Stimulated activated CD4-positive, alpha-beta T cell treated with anti-CD3 and anti-CD28 coated beads, Interleukin-1b, Interleukin-23, amount 100 ng/mL, for 1 hour (primary cell): Measurements from ENCODE around the gene CTNNA2.

Experiments used
- DNase-seq, 2 donors: peaks; one replicate each; pipeline ENCODE4 v3.0.0-alpha.2; 2020; ENCODE audit warnings: low read depth in 2 of 2

CTNNA2 gene

GRCh38 chr2:80547344-80547743, 1034.5 kb downstream of the CTNNA2 start:
- DNase-seq = no peak

DNA sequence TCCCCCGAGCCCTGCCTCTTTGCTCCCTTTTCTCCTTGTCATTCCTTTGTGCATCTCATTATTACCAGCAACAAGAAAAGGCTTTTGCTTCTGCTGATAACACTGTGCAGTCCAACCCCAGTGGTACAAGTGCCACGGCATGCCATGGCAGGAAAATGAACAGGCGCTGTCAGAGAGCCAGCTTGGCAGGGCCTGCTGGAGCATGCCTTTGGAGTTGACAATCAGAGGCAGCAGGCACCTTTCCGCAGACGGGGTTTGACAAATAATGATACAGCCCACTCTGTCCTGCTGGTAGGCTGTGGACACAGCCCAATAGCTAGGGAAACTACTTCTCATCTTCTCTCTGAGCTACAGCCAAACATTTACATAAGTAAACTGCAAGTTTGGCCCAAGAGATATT, 1035.6 kb downstream of the CTNNA2 start:
- DNase-seq = no peak

GRCh38 chr2:80549901-80550300, 1037.0 kb downstream of the CTNNA2 start:
- no peak for DNase-seq

GRCh38 chr2:80560326-80560725, 1047.5 kb downstream of the CTNNA2 start:
- no peak for DNase-seq

DNA sequence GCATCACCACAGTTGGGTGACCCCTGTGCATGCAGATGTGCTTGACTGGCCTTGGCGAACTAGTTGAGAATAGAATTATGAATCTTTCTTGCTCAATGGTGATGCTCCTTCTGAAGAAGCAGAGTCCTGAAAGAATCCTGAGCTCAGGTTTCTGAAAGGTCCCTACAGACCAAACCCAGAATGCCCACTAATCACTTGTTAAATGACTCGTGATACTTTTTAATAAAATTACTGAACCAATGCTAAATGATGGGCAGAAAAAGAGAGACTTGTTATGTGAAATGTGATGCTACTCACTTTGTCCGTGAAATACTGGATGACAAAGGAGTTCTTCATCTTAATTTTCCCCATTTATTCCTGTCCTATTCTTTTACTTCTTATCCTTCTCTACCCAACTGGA, 1055.2 kb downstream of the CTNNA2 start:
- no peak for DNase-seq

DNA sequence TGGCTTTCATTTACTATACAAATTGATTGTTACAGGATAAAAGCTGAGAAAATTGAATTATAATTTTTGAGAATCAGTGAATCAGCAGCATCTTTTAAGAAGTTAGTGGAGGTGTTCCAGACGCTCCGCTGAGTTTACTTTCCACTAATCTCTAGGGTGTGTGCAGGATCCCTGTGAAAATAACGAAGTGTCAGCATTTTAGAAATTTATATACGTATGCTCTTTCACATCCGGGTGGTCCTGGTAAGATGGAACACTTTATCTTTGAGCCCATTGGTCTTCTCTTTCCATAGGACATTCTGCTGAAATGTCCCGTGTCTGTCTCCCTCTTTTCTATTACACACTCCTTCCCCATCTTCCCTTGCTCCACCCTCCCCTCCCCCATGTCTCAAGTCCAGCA, 1060.3 kb downstream of the CTNNA2 start:
- no peak for DNase-seq

- DNase-seq = no peak
These were observed 1061.1 kb downstream of the CTNNA2 start for GRCh38 chr2:80573950-80574349.

DNA sequence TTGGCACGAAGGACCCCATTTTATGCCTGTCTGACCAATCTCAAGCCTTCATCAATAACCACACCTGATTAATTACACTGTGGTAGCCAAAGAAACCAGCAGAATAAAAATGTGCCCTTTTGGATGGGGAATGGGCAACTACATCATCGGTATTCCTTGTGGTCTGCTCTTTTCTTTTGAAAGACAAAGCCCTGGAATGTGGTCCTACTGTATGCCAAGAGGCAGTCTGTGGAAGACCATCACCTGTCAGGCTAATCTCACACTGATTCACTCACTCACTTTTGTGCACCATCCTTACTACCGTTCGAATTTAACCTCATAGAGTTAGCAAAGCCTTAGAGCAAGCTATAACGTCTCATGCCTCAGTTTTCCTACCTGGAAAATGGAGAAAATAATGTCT, 1066.9 kb downstream of the CTNNA2 start:
- DNase-seq = no peak

DNA sequence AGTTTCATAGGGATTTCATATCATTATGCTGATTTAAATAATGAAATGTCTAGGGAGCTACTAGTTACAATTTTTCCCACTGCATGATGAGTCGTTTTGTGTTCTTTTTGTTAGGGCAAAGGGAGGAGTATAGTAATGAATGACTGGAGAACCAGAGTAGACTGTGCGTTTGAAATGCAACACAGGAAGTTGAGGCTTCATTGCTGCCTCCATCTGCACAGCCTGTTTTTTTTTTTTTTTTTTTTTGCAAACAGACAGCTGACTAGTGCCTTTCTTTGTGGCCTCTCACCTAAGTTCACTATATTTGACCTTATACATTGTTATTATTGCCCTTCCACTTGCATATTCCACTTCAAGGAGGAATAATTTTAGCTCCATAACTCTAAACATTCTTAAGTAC, 1078.4 kb downstream of the CTNNA2 start:
- no peak for DNase-seq

DNA sequence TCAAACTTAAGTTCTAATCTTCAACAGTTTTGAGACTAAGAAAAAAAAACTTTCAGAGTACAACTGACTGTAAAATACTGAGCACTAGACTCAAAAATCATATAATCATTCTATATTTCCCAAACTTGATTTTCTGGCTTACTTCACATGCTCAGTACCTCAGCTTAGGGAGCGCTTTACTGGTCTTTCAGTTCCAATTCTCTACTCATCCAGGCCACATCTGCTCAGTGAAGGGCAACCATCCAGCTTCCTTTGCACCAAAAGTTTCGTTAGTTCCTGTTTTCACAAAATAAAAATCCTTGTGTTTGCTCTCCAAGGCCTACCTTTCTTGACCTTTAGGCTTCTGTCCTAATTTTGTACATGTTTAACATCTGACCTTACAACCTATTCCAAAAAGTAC, 1079.3 kb downstream of the CTNNA2 start:
- no peak for DNase-seq

GRCh38 chr2:80610108-80610507, 1097.3 kb downstream of the CTNNA2 start:
- no peak for DNase-seq

- DNase-seq = no peak
These were observed 1108.8 kb downstream of the CTNNA2 start for GRCh38 chr2:80621656-80622055.

- DNase-seq = no peak
These were observed 1111.2 kb downstream of the CTNNA2 start for GRCh38 chr2:80624062-80624461.

GRCh38 chr2:80634590-80634989, 1121.7 kb downstream of the CTNNA2 start:
- DNase-seq = no peak

DNA sequence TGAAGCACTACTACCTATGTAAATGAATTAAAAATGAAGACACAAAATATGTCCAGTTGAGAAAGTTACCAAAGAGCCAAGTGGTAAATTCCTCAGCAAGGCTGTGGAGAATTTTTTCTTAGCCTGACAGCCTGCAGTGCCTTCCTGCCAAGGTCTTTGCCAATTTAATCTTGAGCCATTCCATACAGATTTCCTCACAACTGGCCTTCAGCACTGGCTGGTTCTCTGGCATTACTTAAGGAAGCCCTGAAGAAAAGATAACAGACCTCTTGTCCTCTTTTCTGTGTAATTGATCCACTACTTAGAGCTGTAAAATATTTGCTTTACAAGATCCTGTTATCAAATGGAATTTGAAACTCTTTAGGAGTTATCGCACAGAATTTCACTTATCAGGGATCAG, 1125.9 kb downstream of the CTNNA2 start:
- DNase-seq = no peak

- no peak for DNase-seq
These were observed 1129.6 kb downstream of the CTNNA2 start for GRCh38 chr2:80642465-80642864.

- no peak for DNase-seq
These were observed 1130.7 kb downstream of the CTNNA2 start for GRCh38 chr2:80643598-80643997.

- no peak for DNase-seq
These were observed 1138.6 kb downstream of the CTNNA2 start for GRCh38 chr2:80651435-80651834.

GRCh38 chr2:80655265-80655664, 1142.4 kb downstream of the CTNNA2 start:
- DNase-seq = no peak

DNA sequence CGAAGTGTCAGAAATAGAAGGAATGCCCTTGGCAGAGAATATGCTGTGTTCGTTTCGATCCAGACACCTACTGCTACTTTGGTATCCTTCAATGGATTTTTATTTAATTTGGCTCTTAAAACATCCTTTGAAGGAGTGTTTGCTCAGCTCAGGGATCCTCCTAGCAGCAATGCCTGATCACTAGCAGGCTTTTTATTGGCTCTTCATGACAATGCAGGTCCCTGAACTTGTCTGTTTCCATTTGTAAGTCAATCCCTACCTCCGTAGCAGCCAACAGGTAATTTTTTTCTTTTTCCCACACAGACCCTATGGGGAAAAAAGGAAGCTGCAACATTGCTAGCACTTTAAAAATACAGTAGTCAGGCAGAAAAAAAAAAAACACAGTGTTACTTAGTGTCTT, 1157.9 kb downstream of the CTNNA2 start:
- no peak for DNase-seq

GRCh38 chr2:80687524-80687923, 1174.7 kb downstream of the CTNNA2 start:
- no peak for DNase-seq

DNA sequence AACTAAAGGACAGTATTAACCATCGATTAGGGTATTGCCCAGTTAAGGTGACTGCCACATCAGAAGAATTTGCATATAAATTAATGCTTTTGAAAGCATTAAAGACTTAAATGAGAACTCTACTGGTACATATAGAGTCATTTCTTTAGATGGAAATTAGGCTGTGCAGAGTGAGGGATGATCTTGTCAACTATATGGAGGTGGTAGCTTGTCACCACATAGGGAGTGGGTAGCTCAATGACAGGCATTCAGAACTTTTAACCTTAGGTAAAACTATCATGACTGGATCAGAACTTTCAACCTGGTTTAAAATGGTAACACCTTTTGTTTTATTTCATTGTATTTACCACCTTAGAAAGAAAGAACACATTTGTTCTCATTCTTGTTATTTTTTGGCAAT, 1176.3 kb downstream of the CTNNA2 start:
- DNase-seq = no peak
